Hepatocyte (in vitro differentiated cells): Measurements from ENCODE around the gene SPAG6. TPM values are rescaled to one million over a fixed set of nuclear protein-coding genes. Genes with fewer than 3 reads are reported as not detected.

ENCODE experiments used
- DNase-seq: peaks from one replicate; pipeline ENCODE4 v3.0.0-alpha.2; 2016; ENCODE audit warnings: low spot score
- H2AFZ ChIP-seq: fragments of 200-600 bp; sonication (generic); 2 replicates; pipeline ENCODE4 v1.6.0; 2016; ENCODE audit warnings: antibody characterized with exemption, mild to moderate bottlenecking
- H3K27ac ChIP-seq: fragments of 200-600 bp; sonication (generic); 2 replicates; pipeline ENCODE4 v1.5.1; 2016; ENCODE audit warnings: mild to moderate bottlenecking
- H3K27me3 ChIP-seq: fragments of 200-600 bp; sonication (generic); 2 replicates; pipeline ENCODE4 v1.6.1; 2016
- H3K36me3 ChIP-seq: fragments of 200-600 bp; sonication (generic); replicated peaks from 2 replicates; pipeline ENCODE4 v1.5.1; 2016; ENCODE audit warnings: low read depth; ENCODE audit not compliant: insufficient read depth
- H3K4me1 ChIP-seq: fragments of 200-600 bp; sonication (generic); 2 replicates; pipeline ENCODE4 v1.5.1; 2016; ENCODE audit warnings: mild to moderate bottlenecking, moderate library complexity; ENCODE audit not compliant: insufficient read depth
- H3K4me2 ChIP-seq: fragments of 200-600 bp; sonication (generic); 2 replicates; pipeline ENCODE4 v1.6.0; 2016
- H3K4me3 ChIP-seq: fragments of 200-600 bp; sonication (generic); 2 replicates; pipeline ENCODE4 v1.5.1; 2016; ENCODE audit warnings: mild to moderate bottlenecking
- H3K79me2 ChIP-seq: fragments of 200-600 bp; sonication (generic); 2 replicates; pipeline ENCODE4 v1.6.0; 2017; ENCODE audit warnings: mild to moderate bottlenecking
- H3K9me2 ChIP-seq: fragments of 200-600 bp; sonication (generic); replicated peaks from 2 replicates; pipeline ENCODE4 v1.6.0; 2017; ENCODE audit warnings: mild to moderate bottlenecking; ENCODE audit not compliant: insufficient read depth
- H3K9me3 ChIP-seq: fragments of 200-600 bp; sonication (generic); 2 replicates; pipeline ENCODE4 v1.5.1; 2016; ENCODE audit warnings: low read depth, mild to moderate bottlenecking
- H4K20me1 ChIP-seq: fragments of 200-600 bp; sonication (generic); 2 replicates; pipeline ENCODE4 v1.6.0; 2016; ENCODE audit warnings: mild to moderate bottlenecking; ENCODE audit not compliant: insufficient read depth, poor library complexity, severe bottlenecking
- CTCF ChIP-seq: fragments of 200-600 bp; sonication (generic); IDR thresholded peaks from 2 replicates; pipeline ENCODE4 v1.5.1; 2016; ENCODE audit warnings: antibody characterized with exemption, mild to moderate bottlenecking; ENCODE audit not compliant: poor library complexity
- EZH2 ChIP-seq: fragments of 200-600 bp; sonication (generic); IDR thresholded peaks from 2 replicates; pipeline ENCODE4 v1.6.1; 2016; ENCODE audit warnings: antibody characterized with exemption, mild to moderate bottlenecking, borderline replicate concordance
- EZH2phosphoT487 ChIP-seq: fragments of 200-600 bp; sonication (generic); IDR thresholded peaks from one replicate; pipeline ENCODE4 v1.6.1; 2018; ENCODE audit warnings: antibody characterized with exemption, mild to moderate bottlenecking, low read depth, moderate library complexity; ENCODE audit not compliant: unreplicated experiment, severe bottlenecking
- WGBS: methylation state at CpG from one replicate; pipeline ENCODE4 v1.1.6; 2016; ENCODE audit warnings: low lambda C conversion rate; ENCODE audit errors: missing lambda C conversion rate; 5-methylcytosine and 5-hydroxymethylcytosine counted together
- polyA plus RNA-seq: library from polyadenylated mRNA; unstranded; fragments of >200 nt; fragmentation: Nextera tagmentation; extraction: Ambion mirVana; gene quantifications from 2 replicates; pipeline ENCODE4 v1.2.1, GENCODE V29; 2016
- total RNA-seq: library from RNA; depleted of rRNA; stranded (reverse); fragments of >200 nt; gene quantifications from 2 replicates; pipeline ENCODE4 v1.2.3, GENCODE V29; 2014

SPAG6 gene
- total and polyA plus RNA-seq, 2 experiments from 2014 or later, result 0.17 TPM; not detected in 1

GRCh38 chr10:22366771-22367170, 21.5 kb downstream of the SPAG6 start:
- 27% methylated on average over 2 of the region's 2 CpGs for WGBS
- no peak for TF ChIP-seq EZH2
- TF ChIP-seq CTCF, result no peak
- TF ChIP-seq EZH2phosphoT487, result no peak
- H3K9me3 ChIP-seq, result no peaks in the 10 kb centered on the region
- no peaks in the 10 kb centered on the region for H3K4me1 ChIP-seq
- no peak overlapping the region for H3K27ac ChIP-seq
- no peak overlapping the region for H2AFZ ChIP-seq
- H3K4me3 ChIP-seq, result no peak overlapping the region
- H4K20me1 ChIP-seq, result no peaks in the 10 kb centered on the region
- DNase-seq, result no peak
- H3K4me2 ChIP-seq, result no peak overlapping the region
- H3K79me2 ChIP-seq, result no peaks in the 10 kb centered on the region
- no peaks in the 10 kb centered on the region for H3K9me2 ChIP-seq
- no peaks in the 10 kb centered on the region for H3K36me3 ChIP-seq
- H3K27me3 ChIP-seq, result no peaks in the 10 kb centered on the region

- H4K20me1 ChIP-seq, result no peaks in the 10 kb centered on the region
- no peak overlapping the region for H3K4me3 ChIP-seq
- WGBS, result 100% methylated on average over 1 of the region's 1 CpG
- DNase-seq, result no peak
- TF ChIP-seq EZH2phosphoT487, result no peak
- TF ChIP-seq EZH2, result no peak
- no peak for TF ChIP-seq CTCF
- H3K9me3 ChIP-seq, result no peaks in the 10 kb centered on the region
- H3K9me2 ChIP-seq, result no peaks in the 10 kb centered on the region
- H2AFZ ChIP-seq, result no peak overlapping the region
- H3K27ac ChIP-seq, result no peak overlapping the region
- H3K36me3 ChIP-seq, result no peaks in the 10 kb centered on the region
- no peaks in the 10 kb centered on the region for H3K4me1 ChIP-seq
- H3K4me2 ChIP-seq, result no peak overlapping the region
- no peaks in the 10 kb centered on the region for H3K27me3 ChIP-seq
- H3K79me2 ChIP-seq, result no peaks in the 10 kb centered on the region
Measured at GRCh38 chr10:22367471-22367870, 22.2 kb downstream of the SPAG6 start.

GRCh38 chr10:22368402-22368801, 23.1 kb downstream of the SPAG6 start:
- no peak overlapping the region for H2AFZ ChIP-seq
- H3K4me1 ChIP-seq, result no peaks in the 10 kb centered on the region
- 75% methylated on average over 4 of the region's 4 CpGs for WGBS
- no peaks in the 10 kb centered on the region for H3K27me3 ChIP-seq
- H3K79me2 ChIP-seq, result no peaks in the 10 kb centered on the region
- DNase-seq, result no peak
- H3K27ac ChIP-seq, result no peak overlapping the region
- H4K20me1 ChIP-seq, result no peaks in the 10 kb centered on the region
- no peak for TF ChIP-seq EZH2
- TF ChIP-seq EZH2phosphoT487, result no peak
- TF ChIP-seq CTCF, result no peak
- no peaks in the 10 kb centered on the region for H3K36me3 ChIP-seq
- no peak overlapping the region for H3K4me3 ChIP-seq
- H3K9me2 ChIP-seq, result no peaks in the 10 kb centered on the region
- H3K9me3 ChIP-seq, result no peaks in the 10 kb centered on the region
- no peak overlapping the region for H3K4me2 ChIP-seq

GRCh38 chr10:22368981-22369380, 23.7 kb downstream of the SPAG6 start:
- Histone ChIP-seq H3K27ac (no peak overlapping the region), H3K79me2 (no peaks in the 10 kb centered on the region), H3K4me1 (no peaks in the 10 kb centered on the region), H2AFZ (no peak overlapping the region), H3K9me3 (no peaks in the 10 kb centered on the region), H3K4me3 (no peak overlapping the region), H3K27me3 (no peaks in the 10 kb centered on the region), H3K4me2 (no peak overlapping the region), H3K9me2 (no peaks in the 10 kb centered on the region), H4K20me1 (no peaks in the 10 kb centered on the region), H3K36me3 (no peaks in the 10 kb centered on the region)
- 73% methylated on average over 2 of the region's 2 CpGs for WGBS
- TF ChIP-seq EZH2 (no peak), EZH2phosphoT487 (no peak), CTCF (no peak)
- DNase-seq, result no peak
